Stimulated activated CD4-positive, alpha-beta T cell treated with anti-CD3 and anti-CD28 coated beads, Interleukin-15, amount 100 ng/mL, for 1 hour (primary cell): Measurements from ENCODE around the gene PTPRK.

Experiments
- DNase-seq, 2 donors: peaks; one replicate each; pipeline ENCODE4 v3.0.0-alpha.2; 2020; ENCODE audit warnings: low read depth in 1 of 2, low spot score in 1 of 2

PTPRK gene

DNA sequence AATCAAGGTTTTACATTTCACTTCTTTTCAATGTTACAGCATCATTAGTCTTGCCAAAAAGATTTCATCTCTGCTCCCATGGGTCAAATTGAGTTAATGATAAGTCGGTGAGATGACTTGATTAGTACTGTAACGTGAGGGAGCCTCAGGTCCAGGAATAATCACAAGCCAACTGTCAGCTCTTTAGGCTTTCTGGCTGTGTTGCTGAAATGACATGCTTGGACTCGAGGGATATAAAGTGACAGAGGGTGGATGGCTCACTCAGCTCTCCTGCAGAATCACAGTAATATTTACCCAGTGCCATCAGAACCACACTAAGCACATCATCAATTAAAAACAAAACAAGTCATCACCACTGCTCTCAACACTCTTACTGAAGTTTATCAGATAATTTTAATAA lies 423.4 kb downstream of the PTPRK start:
- no peak for DNase-seq

GRCh38 chr6:128095362-128095761 lies 425.0 kb downstream of the PTPRK start:
- DNase-seq: no peak

DNA sequence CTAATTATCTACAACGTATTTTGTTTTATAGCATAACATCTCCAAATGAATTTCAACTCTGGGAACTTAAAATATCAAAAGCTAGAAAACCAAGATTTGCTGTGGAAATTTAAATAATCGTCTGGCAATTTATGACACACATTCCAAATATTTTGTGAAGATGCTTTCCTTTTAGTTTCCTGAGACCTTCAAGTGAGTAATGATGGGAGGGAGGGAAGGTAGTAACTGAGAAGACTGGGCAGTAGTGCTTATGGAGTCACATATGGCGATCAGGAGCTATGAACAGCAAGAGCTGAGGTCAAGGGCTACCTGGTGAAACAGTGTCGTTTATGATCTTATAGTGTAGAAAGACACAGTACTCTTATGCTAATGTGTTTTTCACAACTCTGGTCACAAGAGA lies 441.4 kb downstream of the PTPRK start:
- DNase-seq: no peak

DNA sequence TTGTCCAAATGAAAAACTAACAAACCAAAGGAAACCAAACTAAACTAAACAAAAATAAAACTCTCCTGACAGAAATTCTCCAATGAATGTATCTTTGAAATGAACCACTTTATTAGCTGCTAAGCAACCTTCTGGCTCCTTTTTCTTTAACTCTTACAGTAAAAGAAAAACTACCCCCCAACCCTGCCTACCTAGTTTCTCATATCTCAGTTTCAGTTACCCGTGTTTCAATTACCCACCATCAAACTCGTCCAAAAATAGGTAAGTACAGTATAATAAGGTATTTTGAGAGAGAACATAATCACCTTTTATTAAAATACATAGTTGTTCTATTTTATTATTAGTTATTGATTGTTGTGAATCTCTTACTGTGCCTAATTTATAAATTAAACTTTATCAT lies 442.1 kb downstream of the PTPRK start:
- no peak for DNase-seq

- DNase-seq: no peak
These were observed 443.6 kb downstream of the PTPRK start for GRCh38 chr6:128076843-128077242.

DNA sequence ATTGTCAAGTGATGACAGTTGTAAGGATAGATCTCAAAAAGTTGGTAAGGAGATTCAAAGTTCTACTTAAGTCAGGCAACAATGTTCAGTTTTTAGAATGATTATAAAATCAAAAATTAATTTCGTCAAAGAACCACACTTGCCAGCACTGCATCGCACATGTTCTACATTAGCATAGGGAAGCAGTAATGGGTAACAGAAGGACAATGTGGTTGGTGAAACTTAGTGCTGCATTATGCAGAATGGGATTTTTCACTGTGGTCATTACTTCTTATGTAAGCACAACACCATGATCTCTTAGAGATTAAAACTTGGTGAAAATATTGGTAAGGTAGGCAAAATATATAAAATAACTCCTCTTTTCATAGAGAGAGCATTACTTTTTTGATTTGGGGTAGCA lies 445.8 kb downstream of the PTPRK start:
- DNase-seq: no peak

- DNase-seq: no peak
These were observed 447.0 kb downstream of the PTPRK start for GRCh38 chr6:128073389-128073788.

- no peak for DNase-seq
These were observed 449.2 kb downstream of the PTPRK start for GRCh38 chr6:128071212-128071611.

DNA sequence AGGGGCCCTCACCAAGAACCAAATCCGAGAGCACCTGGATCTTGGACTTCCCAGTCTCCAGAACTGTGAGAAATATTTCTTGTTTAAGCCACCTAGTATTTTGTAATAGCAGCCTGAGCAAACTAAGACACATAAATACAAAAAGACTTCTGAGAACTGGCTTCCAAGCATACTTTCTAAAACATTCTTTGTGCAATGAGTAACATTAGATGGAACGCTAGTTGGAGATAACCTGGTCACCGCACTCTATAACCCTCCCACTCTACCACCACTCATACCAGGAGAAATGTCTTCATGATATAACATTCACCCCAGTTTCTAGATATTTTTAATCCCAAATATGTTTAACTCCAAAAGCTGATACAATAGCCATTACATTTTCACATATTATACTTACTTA lies 450.0 kb downstream of the PTPRK start:
- DNase-seq: no peak

DNA sequence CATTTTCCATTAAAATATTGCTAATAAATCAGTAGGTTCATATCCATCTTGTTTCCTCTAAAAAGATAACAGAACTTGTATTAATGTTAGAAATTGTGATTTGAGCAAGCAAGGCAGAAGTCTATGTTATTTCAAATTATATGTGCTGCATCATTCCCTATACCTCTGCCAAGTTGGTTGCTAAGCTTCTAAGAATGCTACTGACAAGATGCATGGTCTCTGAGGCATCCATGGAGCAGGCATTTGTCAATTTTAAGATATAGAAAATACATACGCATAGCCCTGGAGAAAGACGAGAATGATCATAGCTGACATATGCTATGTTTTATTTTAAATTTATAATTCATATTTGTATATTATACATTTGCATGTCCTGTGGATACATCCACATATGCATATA lies 451.2 kb downstream of the PTPRK start:
- DNase-seq: no peak

DNA sequence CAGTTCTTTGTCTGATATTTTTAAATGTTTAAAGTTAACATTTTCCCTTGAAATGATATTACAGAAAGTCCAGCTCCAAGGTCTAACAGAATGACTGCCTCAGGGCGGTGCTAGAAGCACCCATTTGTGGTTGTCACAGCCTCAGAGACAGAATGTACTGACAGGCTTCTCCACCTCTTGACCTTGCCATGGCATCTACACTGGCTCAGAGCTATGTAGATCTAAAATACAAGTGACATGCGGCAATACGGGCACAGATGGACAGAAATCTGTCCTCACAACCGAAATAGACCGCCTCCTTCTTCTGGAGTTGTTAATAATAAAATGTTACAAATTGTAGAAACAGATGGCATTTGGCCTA lies 452.3 kb downstream of the PTPRK start:
- no peak for DNase-seq

DNA sequence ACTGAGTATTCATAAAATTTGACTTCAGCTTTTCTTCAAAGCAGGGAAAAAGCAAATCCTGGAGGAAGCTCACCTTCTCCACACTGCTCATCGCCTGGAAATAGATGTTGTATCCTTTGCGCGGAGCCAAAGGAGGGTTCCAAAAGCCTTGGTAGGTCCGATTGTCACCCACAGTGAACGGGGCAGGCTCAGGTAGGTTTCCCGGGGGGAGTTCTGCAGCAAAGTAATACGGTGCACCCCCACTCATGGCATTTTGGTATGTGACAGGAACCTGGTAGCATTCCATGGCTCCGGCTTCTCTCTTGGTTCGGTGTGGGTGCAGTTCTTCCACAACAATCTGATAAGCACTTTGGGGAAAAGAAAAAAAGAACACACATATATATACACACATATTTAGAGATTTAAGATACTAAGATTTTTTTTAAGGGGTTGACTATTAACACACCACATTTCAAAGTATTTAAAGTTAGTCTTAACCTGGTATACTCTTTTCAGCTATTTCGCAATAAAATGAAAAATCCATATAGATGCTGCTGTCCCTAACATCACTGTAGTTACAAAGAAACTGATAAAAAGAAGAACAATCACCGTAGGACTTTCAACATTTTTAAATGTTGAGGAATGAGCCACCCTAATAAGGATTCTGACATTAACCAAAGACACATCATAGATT lies 452.8 kb downstream of the PTPRK start:
- DNase-seq: no peak

GRCh38 chr6:128065072-128065471 lies 455.3 kb downstream of the PTPRK start:
- DNase-seq: no peak

GRCh38 chr6:128064540-128064895 lies 455.9 kb downstream of the PTPRK start:
- DNase-seq: no peak

- no peak for DNase-seq
These were observed 456.4 kb downstream of the PTPRK start for GRCh38 chr6:128063850-128064539.

- DNase-seq: no peak
These were observed 457.4 kb downstream of the PTPRK start for GRCh38 chr6:128062882-128063603.

DNA sequence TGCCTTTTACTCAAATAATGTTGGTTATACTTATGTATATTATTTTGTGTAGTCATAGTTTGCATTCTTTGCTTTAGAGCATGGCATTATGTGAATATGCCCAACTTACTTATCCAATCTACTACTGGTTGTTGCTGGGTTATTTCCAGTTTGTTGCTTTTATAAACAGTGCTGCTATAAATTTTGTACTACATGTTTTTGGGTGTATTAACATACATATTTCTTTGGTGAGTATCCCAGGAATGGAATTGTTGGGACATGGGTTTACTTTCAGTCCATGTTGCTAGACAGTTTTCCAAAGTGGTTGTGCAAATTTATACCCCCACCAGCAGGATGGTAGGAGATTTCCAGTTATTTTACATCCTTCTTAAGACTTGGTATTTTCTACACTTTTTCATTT lies 462.5 kb downstream of the PTPRK start:
- no peak for DNase-seq

GRCh38 chr6:128057541-128057940 lies 462.9 kb downstream of the PTPRK start:
- no peak for DNase-seq

- no peak for DNase-seq
These were observed 467.3 kb downstream of the PTPRK start for GRCh38 chr6:128053109-128053508.

DNA sequence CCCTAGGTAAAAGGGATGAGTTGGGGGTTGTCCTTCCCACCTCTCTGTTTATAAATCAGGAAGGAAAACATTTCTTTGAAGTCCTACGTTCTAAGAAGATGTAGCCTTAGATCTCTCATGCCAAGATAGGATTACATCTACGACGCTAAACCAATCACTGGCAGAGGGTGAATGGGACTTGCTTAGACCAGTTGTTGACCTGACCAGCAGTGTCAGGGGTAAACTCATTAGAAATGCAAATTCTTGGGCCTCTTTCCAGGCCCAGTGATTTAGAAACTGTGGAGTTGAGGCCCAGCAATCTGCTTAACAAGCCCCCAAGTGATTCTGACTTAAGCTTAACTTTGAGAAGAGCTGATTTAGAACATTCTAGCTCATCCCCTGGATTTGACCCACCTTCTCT lies 472.4 kb downstream of the PTPRK start:
- DNase-seq: no peak

GRCh38 chr6:128046033-128046432 lies 474.4 kb downstream of the PTPRK start:
- DNase-seq: no peak

DNA sequence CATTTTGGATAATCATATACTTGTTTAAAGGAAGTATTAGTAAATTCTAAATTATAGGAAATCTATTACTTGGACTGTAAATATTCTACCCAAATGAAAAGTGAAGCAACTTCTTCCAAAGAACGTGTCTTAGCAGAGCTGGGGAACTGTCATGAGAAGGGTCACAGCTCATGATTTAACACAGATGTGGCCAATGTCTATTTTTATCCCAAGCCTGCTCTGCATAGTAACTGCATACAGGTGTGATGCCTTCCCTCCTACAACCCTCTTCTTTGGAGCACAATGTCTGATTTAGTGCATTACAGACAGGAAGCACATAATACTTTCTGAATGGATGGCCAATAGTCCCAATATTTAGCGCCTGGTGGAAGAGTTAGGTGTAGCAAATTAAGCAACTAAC lies 480.9 kb downstream of the PTPRK start:
- DNase-seq: no peak
